Keratinocyte (primary cell): ENCODE measurements around the gene ATIC. TPM values are rescaled to one million over a fixed set of nuclear protein-coding genes. Genes with fewer than 3 reads are reported as not detected.

Experiments used
- DNase-seq: peaks from one replicate; pipeline ENCODE4 v3.0.0-alpha.2; 2011; ENCODE audit warnings: low read depth, missing footprints, low spot score
- FAIRE-seq: peaks from 2 replicates; lab custom pipeline; 2011; peaks lifted over from hg19 to GRCh38; lab: Jason Lieb, UNC
- H2AFZ ChIP-seq: 2 replicates; pipeline ENCODE4 v1.6.0; 2012; ENCODE audit warnings: low read length, control low read depth, inconsistent platforms; ENCODE audit not compliant: control insufficient read depth
- H3K27ac ChIP-seq: 2 replicates; pipeline ENCODE4 v1.5.1; 2011; ENCODE audit warnings: low read length; ENCODE audit not compliant: control insufficient read depth, insufficient read depth
- H3K27me3 ChIP-seq: 3 replicates; pipeline ENCODE4 v1.6.0; 2011; ENCODE audit warnings: low read length; ENCODE audit not compliant: control insufficient read depth, insufficient read depth; ENCODE audit errors: extremely low read depth
- H3K36me3 ChIP-seq, 2 experiments: 2 replicates in 1 of 2; 3 replicates in 1 of 2; pipeline ENCODE4 v1.5.1; 2011; ENCODE audit warnings: low read length in 2 of 2, mild to moderate bottlenecking in 1 of 2; ENCODE audit not compliant: control insufficient read depth in 2 of 2, insufficient read depth in 2 of 2; ENCODE audit errors: extremely low read depth in 1 of 2
- H3K4me1 ChIP-seq: 3 replicates; pipeline ENCODE4 v1.5.1; 2011; ENCODE audit warnings: low read length; ENCODE audit not compliant: control insufficient read depth, insufficient read depth; ENCODE audit errors: extremely low read depth
- H3K4me2 ChIP-seq: 3 replicates; pipeline ENCODE4 v1.6.0; 2011; ENCODE audit warnings: low read depth, low read length; ENCODE audit not compliant: control insufficient read depth, insufficient read depth; ENCODE audit errors: extremely low read depth
- H3K4me3 ChIP-seq, 3 experiments: fragments of 200-600 bp in 1 of 3; sonication (generic) in 1 of 3; 2 replicates in 2 of 3; 3 replicates in 1 of 3; pipeline ENCODE4 v1.5.1; 2011 to 2016; ENCODE audit warnings: low read length in 3 of 3, mild to moderate bottlenecking in 3 of 3, control low read depth in 2 of 3, inconsistent platforms in 1 of 3, low read depth in 1 of 3, mixed read lengths in 1 of 3, mixed run types in 1 of 3, moderate library complexity in 1 of 3; ENCODE audit not compliant: control insufficient read depth in 2 of 3, insufficient read depth in 2 of 3; ENCODE audit errors: extremely low read depth in 1 of 3
- H3K79me2 ChIP-seq: 2 replicates; pipeline ENCODE4 v1.6.0; 2012; ENCODE audit warnings: low read length; ENCODE audit not compliant: control insufficient read depth, insufficient read depth
- H3K9ac ChIP-seq: 3 replicates; pipeline ENCODE4 v1.6.0; 2011; ENCODE audit warnings: low read length; ENCODE audit not compliant: control insufficient read depth, insufficient read depth; ENCODE audit errors: extremely low read depth
- H3K9me1 ChIP-seq: 3 replicates; pipeline ENCODE4 v1.6.0; 2011; ENCODE audit warnings: low read length; ENCODE audit not compliant: control insufficient read depth, insufficient read depth; ENCODE audit errors: extremely low read depth
- H3K9me3 ChIP-seq: 2 replicates; pipeline ENCODE4 v1.5.1; 2012; ENCODE audit warnings: low read depth, low read length; ENCODE audit not compliant: control insufficient read depth
- H4K20me1 ChIP-seq: 3 replicates; pipeline ENCODE4 v1.6.0; 2011; ENCODE audit warnings: low read length; ENCODE audit not compliant: control insufficient read depth, insufficient read depth; ENCODE audit errors: extremely low read depth
- CTCF ChIP-seq, 3 experiments: IDR thresholded peaks in 1 of 3; conservative IDR thresholded peaks in 1 of 3; optimal IDR thresholded peaks in 1 of 3; 2 replicates in 2 of 3; 3 replicates in 1 of 3; pipeline versions ENCODE3 to v1.5.1; 2011; ENCODE audit warnings: low read length in 3 of 3, mild to moderate bottlenecking in 3 of 3, moderate library complexity in 2 of 3, control low read depth in 1 of 3, inconsistent platforms in 1 of 3; ENCODE audit not compliant: insufficient read depth in 2 of 3; ENCODE audit errors: extremely low read depth in 1 of 3
- EZH2 ChIP-seq: IDR thresholded peaks from one replicate; pipeline ENCODE4 v1.6.1; 2012; ENCODE audit warnings: inconsistent platforms, mild to moderate bottlenecking, low read length, moderate library complexity
- dilution Hi-C: fragments of 300-500 bp; cut with MboI; formaldehyde crosslinking; loops from one replicate; pipeline ENCODE4 v1.7.0; 2020; ENCODE audit warnings: low sequenced_read_pairs; ENCODE audit not compliant: extremely low pct_ligation_motif_present
- polyA plus RNA-seq, 5 experiments: library from polyadenylated mRNA; depleted of rRNA in 3 of 5; stranded (reverse) in 3 of 5; stranded (forward) in 1 of 5; unstranded in 1 of 5; fragments of >200 nt; gene quantifications; 1 replicate in 1 of 5; 2 replicates in 3 of 5; 3 replicates in 1 of 5; pipeline versions ENCODE4 v1.2.1 to v1.2.3, GENCODE V29; 2011 to 2012; ENCODE audit warnings: missing spikeins in 2 of 5, low read depth in 1 of 5, low replicate concordance in 1 of 5

Gene ATIC
- polyA plus RNA-seq, 1 donor (not counting 4 experiments of a cell fraction or from before 2014, with no cell fraction given): 110 TPM

GRCh38 chr2:215386566-215386965 is 74.7 kb downstream of the ATIC start:
- DNase-seq (no peak), FAIRE-seq (no peak)
- H3K9ac ChIP-seq: no peak overlapping the region
- H3K9me1 ChIP-seq: no peaks in the 10 kb centered on the region
- no peak overlapping the region for H3K4me2 ChIP-seq
- dilution Hi-C loops: no loop called here
- H3K4me1 ChIP-seq: no peaks in the 10 kb centered on the region
- no peak overlapping the region for H2AFZ ChIP-seq
- H3K27me3 ChIP-seq: no peaks in the 10 kb centered on the region
- TF ChIP-seq EZH2 (no peak), CTCF (optimal IDR thresholded peaks at IDR 0.05 in 1 of 3, IDR thresholded peaks at IDR 0.05 in 1 of 3, conservative IDR thresholded peaks at IDR 0.05 in 1 of 3; ENCODE audit: extremely low read depth in 1 of 3, insufficient read depth in 2 of 3, low read length in 3 of 3) (no peak)
- H3K9me3 ChIP-seq: no peaks in the 10 kb centered on the region
- no peaks in the 10 kb centered on the region for H4K20me1 ChIP-seq
- H3K27ac ChIP-seq: no peak overlapping the region
- H3K79me2 ChIP-seq: no peaks in the 10 kb centered on the region
- peaks cover 3 to 31% of the 10 kb centered on the region in 2 experiments for H3K36me3 ChIP-seq
- H3K4me3 ChIP-seq: no peak overlapping the region

GRCh38 chr2:215388002-215388728 is 76.3 kb downstream of the ATIC start:
- FAIRE-seq: no peak
- Histone ChIP-seq H2AFZ (no peak overlapping the region), H3K4me2 (no peak overlapping the region), H4K20me1 (no peaks in the 10 kb centered on the region), H3K79me2 (no peaks in the 10 kb centered on the region), H3K27me3 (no peaks in the 10 kb centered on the region), H3K4me1 (no peaks in the 10 kb centered on the region), H3K9me3 (no peaks in the 10 kb centered on the region), H3K9me1 (no peaks in the 10 kb centered on the region), H3K4me3 (no peak overlapping the region), H3K36me3 (peaks cover 0 to 31% of the 10 kb centered on the region in 2 experiments), H3K27ac (no peak overlapping the region), H3K9ac (no peak overlapping the region)
- no peak for TF ChIP-seq EZH2
- TF ChIP-seq CTCF (optimal IDR thresholded peaks at IDR 0.05 in 1 of 3, IDR thresholded peaks at IDR 0.05 in 1 of 3, conservative IDR thresholded peaks at IDR 0.05 in 1 of 3; ENCODE audit: extremely low read depth in 1 of 3, insufficient read depth in 2 of 3, low read length in 3 of 3): no peak
- no peak for DNase-seq
- dilution Hi-C loops: no loop called here
